Fibroblast of villous mesenchyme (primary cell): ENCODE measurements around the gene RFX1. TPM values are rescaled to one million over a fixed set of nuclear protein-coding genes. Genes with fewer than 3 reads are reported as not detected.
"Not testable (repeated sequence)": the region's sequence is repeated elsewhere in the genome, so short reads cannot be mapped to it uniquely, and the experiment has no call there.

Experiments
- DNase-seq: peaks from one replicate; pipeline ENCODE4 v3.0.0-alpha.2; 2010; ENCODE audit warnings: low read depth
- H3K4me3 ChIP-seq: 2 replicates; pipeline ENCODE4 v1.5.1; 2011; ENCODE audit warnings: low read depth, mild to moderate bottlenecking, low read length
- CTCF ChIP-seq: IDR thresholded peaks from 2 replicates; pipeline ENCODE4 v1.5.1; 2012; ENCODE audit warnings: low read depth, mild to moderate bottlenecking, low read length; ENCODE audit not compliant: insufficient read depth
- total RNA-seq: library from RNA; depleted of rRNA; stranded (reverse); fragments of >200 nt; gene quantifications from 2 replicates; pipeline ENCODE4 v1.2.3, GENCODE V29; 2012

The RFX1 gene
- total RNA-seq, 1 donor = 2.6 TPM

GRCh38 chr19:14051980-14052379 is 45.9 kb upstream of the RFX1 start:
- no peak for DNase-seq
- no peak overlapping the region for H3K4me3 ChIP-seq
- no peak for TF ChIP-seq CTCF

GRCh38 chr19:14050961-14051360 is 44.8 kb upstream of the RFX1 start:
- not testable (repeated sequence) for DNase-seq, H3K4me3 ChIP-seq

GRCh38 chr19:14050512-14050911 is 44.4 kb upstream of the RFX1 start:
- H3K4me3 ChIP-seq = no peak overlapping the region
- no peak for TF ChIP-seq CTCF
- DNase-seq = no peak

GRCh38 chr19:14048443-14049153 is 42.5 kb upstream of the RFX1 start:
- DNase-seq = no peak
- H3K4me3 ChIP-seq = no peak overlapping the region
- TF ChIP-seq CTCF = peak; percentile 83

GRCh38 chr19:14047866-14048265 is 41.7 kb upstream of the RFX1 start:
- H3K4me3 ChIP-seq, DNase-seq: not testable (repeated sequence)

GRCh38 chr19:14042659-14043608 is 36.8 kb upstream of the RFX1 start:
- TF ChIP-seq CTCF = peak; percentile 59
- DNase-seq = peak; percentile 77
- H3K4me3 ChIP-seq = not testable (repeated sequence)

- no peak for DNase-seq
- H3K4me3 ChIP-seq = no peak overlapping the region
- no peak for TF ChIP-seq CTCF
Measured at GRCh38 chr19:14039181-14039580, 33.1 kb upstream of the RFX1 start.
